Stimulated activated CD4-positive, alpha-beta T cell treated with anti-CD3 and anti-CD28 coated beads, TNF-alpha, amount 100 ng/mL, for 24 hours (primary cell): ENCODE measurements around the gene NFIA.

Source experiments
- DNase-seq, 3 experiments: peaks; one replicate each; pipeline ENCODE4 v3.0.0-alpha.2; 2020; ENCODE audit warnings: low read depth in 3 of 3

NFIA gene

DNA sequence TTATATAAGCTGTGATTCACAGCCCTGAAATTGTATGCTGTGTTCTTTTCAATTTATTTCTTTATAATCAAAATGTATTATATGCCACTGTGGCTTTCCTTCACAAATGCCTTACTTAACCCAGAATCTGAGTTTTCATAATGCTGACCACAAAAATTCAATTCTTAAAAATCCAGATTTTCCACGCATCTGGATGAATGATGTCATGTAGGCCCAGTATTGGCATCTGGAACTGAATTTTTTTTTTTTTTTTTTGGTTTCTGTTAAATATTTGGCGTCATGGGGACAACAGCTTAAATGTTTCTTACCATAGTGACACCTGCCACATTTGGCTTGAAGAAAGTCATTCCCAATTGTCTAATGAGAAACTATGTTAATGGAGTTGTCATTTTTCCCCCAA is 345.8 kb downstream of the NFIA start:
- DNase-seq = no peak

DNA sequence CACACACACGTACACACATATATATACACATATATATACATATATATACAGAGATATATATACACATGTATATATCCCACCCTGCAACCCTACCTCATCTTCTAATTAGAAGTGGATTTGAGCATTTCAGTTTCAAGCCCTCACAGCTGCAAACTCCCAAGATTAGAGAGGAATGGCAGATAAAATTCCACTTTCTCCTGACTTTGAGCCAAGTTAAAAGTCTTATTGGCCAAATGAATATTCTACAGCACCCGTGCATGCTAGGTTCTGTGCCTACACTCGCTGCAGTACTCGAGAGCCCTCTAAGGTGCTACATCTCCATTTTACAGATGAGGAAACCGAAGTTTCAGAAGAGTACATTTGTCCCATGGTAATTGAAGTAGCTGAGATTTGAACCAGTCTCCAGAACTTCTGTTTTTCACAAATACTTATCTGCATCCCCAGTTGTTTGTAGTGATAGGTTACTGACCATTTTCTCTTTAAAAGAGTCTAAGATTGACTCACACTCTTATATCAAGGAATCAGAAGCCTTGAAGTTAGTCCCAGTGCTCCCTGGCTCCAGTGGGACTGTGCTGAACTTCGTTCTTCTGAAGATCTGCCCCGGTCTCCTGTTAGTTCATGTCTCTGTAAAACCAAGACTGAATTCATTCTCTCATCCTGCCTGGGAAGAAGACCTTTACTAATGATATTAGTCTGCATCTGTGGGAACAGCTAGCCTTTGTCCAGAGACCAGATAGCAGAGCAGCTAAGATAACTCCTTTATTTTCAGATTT is 350.4 kb downstream of the NFIA start:
- DNase-seq = no peak

DNA sequence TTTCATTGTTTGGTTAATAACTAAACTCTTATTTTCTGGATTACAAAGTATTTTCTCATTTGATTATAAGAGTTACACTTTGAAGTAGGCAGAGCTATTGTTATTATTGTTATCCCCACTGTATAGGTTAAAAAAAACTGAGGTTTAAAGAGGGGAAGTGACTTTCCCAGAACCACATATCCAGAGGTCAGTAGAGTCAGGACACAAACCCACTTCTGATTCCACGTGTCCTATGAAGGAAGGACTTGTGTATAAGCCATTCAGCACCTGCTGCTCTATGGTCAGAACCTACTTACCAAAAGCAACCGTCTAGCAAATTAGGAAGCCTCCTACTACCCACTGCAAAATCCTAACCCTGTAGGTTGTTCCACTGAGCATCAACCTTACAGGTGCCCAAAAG is 351.3 kb downstream of the NFIA start:
- DNase-seq = no peak

GRCh38 chr1:61434276-61434675 is 351.9 kb downstream of the NFIA start:
- DNase-seq = no peak

GRCh38 chr1:61435226-61435625 is 352.9 kb downstream of the NFIA start:
- DNase-seq = no peak

- no peak for DNase-seq
Measured at GRCh38 chr1:61436016-61436415, 353.7 kb downstream of the NFIA start.

GRCh38 chr1:61436491-61437120 is 354.2 kb downstream of the NFIA start:
- no peak for DNase-seq

DNA sequence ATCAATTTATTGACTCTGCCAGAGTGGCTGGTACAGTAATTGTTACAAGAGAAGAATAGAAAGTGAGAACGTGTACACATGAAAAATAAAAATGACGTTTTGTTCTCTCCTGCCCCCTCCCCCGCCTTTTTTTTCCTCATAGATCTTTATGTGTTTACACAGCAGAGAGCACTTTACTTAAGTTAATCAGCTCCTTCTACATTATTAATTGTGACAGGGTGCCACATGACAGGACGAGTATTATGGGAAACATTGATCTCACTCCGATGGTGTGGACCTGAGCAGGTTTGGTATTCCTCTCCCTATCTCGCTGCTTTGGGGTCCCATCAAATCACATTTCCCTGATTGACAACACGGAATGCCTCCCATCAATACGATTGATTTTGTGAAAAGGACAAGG is 356.9 kb downstream of the NFIA start:
- DNase-seq = no peak

DNA sequence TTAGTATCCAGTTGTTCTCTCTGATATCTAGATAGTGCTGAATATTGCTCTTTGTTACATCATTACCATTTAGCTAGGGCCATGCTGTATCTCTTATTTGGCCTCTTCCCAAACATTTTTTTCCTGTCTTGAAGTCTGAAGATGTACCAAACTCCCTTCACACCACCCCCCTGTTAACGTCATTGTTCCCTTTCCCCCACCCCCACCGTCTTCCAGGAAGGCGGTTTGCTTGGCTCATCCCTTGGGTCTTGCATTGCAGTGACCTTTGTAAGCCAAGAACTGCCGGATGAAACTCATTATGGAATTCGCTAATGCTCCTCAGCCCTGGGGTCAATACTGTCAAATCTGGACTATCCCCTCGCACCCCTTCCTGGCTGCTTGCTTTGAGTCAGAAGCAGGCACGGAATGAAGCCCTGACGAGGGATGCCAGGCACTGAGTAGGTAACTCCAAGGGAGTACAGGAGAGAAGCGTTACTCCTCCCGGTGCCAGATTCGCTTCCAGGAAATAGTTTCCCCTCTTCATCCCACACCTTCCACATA is 359.4 kb downstream of the NFIA start:
- no peak for DNase-seq

- DNase-seq = no peak
Measured at GRCh38 chr1:61442544-61442943, 360.2 kb downstream of the NFIA start.

GRCh38 chr1:61444288-61444687 is 361.9 kb downstream of the NFIA start:
- no peak for DNase-seq

- no peak for DNase-seq
Measured at GRCh38 chr1:61445269-61445825, 363.0 kb downstream of the NFIA start.

- no peak for DNase-seq
Measured at GRCh38 chr1:61446531-61446991, 364.2 kb downstream of the NFIA start.

- no peak for DNase-seq
Measured at GRCh38 chr1:61447106-61447967, 365.0 kb downstream of the NFIA start.

- DNase-seq = no peak
Measured at GRCh38 chr1:61447968-61448430, 365.6 kb downstream of the NFIA start.

DNA sequence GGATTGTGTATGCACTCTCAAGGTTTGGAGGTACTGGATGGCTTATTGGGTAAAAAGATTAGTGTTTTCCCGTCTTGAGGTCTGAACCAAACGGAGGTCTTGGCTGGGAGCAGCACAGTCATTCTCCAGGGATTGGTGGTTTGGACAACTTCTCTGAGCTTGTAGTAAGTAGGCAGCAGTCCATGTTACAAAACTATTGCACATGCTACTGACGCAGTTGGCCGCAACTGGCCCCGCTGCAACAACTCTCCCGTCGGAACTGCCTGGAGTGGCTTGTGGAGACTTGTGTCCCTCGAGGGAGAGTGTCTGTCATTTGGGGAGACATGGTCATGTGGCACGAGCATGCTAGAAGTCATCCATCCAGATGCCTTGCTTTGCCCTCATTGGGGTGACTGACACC is 366.6 kb downstream of the NFIA start:
- DNase-seq = no peak

- no peak for DNase-seq
Measured at GRCh38 chr1:61449410-61449809, 367.0 kb downstream of the NFIA start.

DNA sequence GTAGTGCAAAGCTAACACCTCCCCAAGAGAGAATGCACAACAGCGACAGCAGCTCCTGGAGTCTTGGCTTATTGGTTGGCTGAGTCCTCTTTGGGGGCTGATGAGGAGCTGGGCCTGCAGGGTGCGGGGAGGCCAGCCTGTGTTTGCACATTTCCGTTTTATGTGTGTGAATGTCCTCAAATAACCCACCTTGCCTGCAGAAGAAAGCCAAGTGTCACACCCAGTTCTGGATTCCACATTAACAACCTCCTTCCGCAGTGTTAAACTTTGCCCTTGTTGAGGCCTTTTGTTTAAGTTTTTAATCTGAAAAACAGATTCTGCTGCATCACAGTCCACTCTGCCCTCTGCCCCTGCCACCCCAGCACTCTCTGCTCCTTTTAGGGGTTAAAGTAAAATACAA is 368.1 kb downstream of the NFIA start:
- DNase-seq = no peak

DNA sequence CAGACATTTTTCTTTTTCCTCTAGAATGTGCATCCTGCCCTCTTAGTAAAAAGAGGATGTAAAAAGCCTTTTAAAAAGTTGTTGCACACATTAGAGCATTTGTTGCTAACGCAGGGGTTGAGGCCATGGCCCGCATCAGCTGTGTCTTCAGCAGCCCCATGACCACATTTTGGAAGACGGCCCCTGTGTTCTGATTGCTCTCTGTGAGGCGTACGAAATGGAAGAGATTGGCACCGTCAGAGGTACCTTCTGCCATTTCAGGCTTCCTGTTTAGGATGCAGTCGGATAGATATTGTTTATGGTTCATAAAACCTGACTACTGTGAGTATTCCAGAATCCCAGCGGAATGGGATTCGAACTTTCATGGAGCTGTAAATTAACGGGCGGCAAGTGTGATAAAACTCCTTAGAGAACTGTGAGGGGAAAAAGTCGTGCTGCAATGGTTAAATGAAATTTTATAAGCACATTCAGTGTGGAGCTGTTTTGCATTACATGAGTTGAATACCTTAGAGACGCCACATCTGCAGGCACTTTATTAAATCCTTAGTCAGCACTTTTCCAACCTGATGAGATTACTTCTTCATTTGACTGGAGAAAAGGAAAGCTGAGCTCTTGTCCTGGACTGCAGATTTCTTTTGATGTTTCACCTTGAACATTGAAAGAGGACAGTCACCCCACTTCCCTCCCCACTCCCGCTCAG is 368.7 kb downstream of the NFIA start:
- no peak for DNase-seq

- no peak for DNase-seq
Measured at GRCh38 chr1:61451572-61451968, 369.2 kb downstream of the NFIA start.
